ENCODE data around the gene MYH15. TPM values are rescaled to one million over a fixed set of nuclear protein-coding genes. Genes with fewer than 3 reads are reported as not detected.

The MYH15 gene
- polyA plus RNA-seq, 1 donor, result 0.63 TPM

DNA sequence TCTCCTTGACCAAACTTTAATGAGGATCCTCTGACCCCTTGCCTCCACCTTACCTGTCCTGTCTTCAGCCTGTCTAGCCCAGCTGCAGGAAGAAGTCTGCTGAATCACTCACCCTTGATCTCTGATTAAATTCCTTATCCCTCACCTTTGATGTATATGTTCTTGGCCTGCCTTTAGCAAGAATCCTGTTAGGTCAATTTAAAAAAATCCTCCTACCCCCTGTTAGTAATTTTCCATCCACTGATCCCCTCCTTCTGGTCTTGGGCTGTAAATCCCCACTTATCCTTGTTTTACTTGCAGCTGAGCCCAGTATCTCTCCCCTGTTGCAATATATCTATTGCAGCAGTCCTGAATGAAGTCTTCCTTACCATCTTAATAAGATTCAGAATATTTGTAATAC, 39.0 kb downstream of the MYH15 start:
- DNase-seq, result no peak

DNA sequence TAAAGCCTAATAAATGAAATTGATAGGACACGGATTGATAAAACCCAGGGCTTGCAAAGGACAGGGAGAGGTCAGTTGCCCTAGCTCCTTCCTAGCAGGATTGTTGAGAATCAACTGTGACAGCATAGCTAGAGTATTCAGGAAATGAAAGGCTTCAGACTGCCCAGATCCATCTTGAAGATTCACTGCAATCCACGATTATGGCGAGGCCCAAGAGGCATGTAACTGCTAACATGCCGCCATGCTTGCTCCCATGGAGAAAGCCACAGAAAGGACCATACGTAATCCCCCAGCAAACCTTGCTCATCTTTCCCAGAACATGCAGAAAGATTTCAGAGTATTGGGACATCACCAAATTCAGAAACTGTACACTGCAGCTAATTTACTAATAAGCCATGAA, 41.3 kb downstream of the MYH15 start:
- no peak for DNase-seq

DNA sequence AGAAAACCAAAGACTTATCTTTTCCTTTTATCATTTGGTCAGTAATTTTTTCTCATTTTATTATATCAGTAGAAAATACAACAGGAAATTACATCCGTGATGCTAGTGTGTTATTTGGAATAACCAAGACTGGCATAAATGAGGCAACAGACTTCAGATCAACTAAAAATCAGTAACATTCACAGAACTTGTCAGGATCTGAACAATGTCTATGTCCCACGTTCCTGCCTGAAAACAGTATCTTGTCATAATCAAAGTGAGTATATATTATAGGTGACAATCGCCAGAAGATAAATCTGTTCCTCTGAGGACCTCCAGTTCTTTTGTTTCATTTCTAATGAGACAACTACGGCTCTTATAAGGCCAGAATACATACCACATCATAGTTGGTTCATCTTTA, 41.8 kb downstream of the MYH15 start:
- no peak for DNase-seq

GRCh38 chr3:108462899-108463298, 47.5 kb downstream of the MYH15 start:
- no peak for DNase-seq

- DNase-seq, result no peak
Observed at GRCh38 chr3:108461661-108462111, 48.7 kb downstream of the MYH15 start.

DNA sequence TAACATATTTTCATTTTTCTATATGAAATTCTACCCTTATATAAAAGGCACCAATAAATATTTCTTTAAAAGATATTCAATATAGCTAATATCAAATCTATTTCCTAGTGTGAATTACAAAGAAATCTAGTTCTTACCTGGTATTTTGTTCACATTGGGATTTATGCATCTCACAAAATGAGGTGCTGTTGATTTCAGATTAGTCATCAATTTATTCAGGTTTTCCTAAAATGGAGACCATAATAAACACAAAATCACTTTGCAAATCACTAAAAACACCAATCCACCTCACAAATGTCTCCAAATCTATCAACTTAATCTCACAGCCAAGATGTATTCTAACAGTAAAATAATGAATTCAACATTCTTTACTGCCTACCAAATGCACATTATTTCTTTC, 51.2 kb downstream of the MYH15 start:
- DNase-seq, result no peak

DNA sequence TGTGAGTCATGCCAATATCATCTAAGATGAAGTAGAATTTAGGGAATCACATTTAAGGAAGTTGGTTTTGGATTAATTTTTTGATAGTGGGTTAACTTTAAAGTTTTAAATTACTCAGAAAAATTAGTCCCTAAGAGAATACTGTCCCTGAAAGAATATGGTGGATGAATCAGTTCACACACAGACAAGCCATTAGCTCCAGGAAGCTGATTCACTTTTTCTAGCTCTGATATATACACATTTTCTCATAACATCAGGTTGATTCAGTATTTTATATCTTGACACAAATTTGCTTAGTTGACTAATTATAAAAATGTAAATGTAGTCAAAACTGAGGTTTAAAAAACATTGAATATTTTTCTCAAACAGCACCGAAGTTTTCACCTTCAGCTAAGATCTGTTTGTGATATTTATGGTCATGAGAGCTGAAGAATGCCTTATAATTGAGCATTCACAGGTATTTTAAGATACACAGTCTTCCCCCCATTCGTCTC, 55.1 kb downstream of the MYH15 start:
- DNase-seq, result no peak

- no peak for DNase-seq
Observed at GRCh38 chr3:108453565-108453964, 56.8 kb downstream of the MYH15 start.

DNA sequence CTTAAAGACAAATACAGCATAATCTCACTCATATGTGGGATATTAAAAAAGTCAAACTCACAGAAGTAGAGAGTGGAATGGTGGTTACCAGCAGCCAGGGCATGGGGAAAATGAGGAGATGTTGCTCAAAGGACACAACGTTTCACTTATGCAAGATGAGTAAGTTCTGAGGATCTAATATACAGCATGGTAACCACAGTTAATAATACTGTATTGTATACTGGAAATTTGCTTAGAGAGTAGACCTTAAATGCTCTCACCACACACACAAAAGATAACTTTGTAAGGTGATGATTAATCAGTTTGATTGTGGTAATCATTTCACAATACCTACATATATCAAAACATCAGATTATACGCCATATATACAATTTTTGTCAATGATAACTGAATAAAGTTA, 60.0 kb downstream of the MYH15 start:
- no peak for DNase-seq

DNA sequence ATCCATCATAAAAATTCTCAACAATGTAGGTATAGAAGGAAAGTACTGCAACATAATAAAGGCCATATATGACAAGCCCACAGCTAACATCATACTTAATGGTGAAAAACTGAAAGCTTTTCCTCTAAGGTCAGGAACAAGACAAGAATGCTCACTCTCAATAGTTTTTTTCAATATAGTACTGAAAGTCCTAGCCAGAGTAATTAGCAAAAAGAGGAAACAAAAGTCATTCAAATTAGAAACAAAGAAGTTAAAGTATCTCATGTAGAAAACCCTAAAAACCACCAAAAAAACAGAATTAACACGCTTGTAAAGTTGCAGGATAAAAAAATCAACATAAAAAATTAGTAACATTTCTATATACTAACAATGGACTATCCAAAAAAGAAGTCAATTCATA, 61.8 kb downstream of the MYH15 start:
- no peak for DNase-seq

GRCh38 chr3:108447096-108447847, 63.1 kb downstream of the MYH15 start:
- DNase-seq, result no peak

DNA sequence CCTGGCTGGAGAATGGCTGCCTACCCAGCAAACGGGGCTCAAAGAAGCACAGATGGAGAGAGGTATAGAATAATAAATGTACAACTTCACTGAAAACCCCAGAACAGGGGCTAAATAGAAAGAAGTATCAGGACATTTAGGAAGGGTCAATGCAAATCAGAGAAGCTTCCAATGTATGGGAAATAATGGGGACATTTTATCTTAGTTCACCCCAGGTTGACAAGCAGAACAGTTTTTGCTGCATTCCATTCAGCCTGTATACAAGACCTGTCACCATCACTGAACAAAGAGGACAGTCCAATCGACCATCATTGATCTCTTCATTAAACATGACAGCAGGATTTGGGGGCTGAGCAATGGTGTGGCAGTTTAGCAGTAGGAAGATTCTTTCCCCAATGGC, 68.1 kb downstream of the MYH15 start:
- no peak for DNase-seq

DNA sequence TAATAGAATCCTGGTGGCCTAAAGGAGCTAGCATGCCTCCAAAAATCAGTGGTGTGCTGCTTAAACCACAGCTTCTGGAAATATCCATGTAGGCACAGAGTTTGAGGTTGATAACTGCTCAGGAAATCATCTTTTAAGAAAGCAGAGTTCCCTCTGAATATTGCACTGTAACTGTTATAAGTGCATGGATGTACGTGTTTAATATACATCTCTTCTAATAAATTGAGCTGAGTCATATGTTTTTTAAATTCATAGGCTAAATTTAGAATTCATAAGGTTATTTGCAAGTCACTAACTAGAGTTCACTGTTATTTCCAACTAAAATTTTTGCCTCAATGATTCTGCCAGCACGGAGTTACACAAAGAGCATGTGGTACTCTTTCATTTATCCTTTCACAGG, 68.9 kb downstream of the MYH15 start:
- DNase-seq, result no peak

- DNase-seq, result no peak
Observed at GRCh38 chr3:108441071-108441507, 69.3 kb downstream of the MYH15 start.

- DNase-seq, result no peak
Observed at GRCh38 chr3:108438542-108438941, 71.9 kb downstream of the MYH15 start.

DNA sequence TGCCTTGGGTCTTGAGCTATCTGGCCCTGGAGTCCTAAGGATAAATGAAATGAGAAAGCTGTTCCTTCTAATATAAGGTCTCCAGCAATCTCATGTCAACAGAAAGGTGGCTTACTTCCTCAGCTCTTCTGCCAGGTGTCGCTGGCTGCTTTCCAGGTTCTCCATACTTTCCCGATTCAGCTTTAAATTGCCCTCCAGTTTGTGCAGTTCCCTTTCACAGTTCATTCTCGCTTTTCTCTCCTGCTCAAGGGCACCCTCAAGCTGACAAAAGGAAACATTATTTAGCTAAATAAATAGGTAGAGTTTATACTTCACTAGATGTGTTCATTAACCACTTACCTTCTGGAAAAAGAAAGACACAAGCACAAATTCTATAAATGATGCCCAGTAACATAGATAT, 73.0 kb downstream of the MYH15 start:
- no peak for DNase-seq

GRCh38 chr3:108433928-108434327, 76.5 kb downstream of the MYH15 start:
- no peak for DNase-seq

- no peak for DNase-seq
Observed at GRCh38 chr3:108432431-108432830, 78.0 kb downstream of the MYH15 start.

- no peak for DNase-seq
Observed at GRCh38 chr3:108430540-108430939, 79.9 kb downstream of the MYH15 start.

DNA sequence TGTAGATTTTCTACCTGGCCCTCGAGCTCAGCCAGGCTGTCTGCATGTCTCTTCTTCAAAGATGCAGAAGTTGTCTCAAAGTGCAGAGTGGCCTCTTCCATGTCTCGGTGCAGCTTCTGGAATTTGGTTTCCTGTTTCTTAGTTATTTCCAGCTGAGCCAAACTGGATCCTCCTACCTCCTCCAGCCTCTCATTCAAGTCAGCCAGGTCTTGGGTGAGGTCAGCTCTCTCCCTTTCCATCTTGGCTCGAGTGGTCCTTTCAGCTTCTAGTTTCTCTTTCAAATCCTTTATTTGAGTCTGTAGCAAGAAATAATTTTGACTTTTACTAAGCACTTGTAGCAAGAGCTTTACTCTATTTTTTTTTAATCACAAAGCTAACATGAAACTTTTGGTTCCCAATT, 81.8 kb downstream of the MYH15 start:
- no peak for DNase-seq

- DNase-seq, result no peak
Observed at GRCh38 chr3:108420926-108421325, 89.5 kb downstream of the MYH15 start.

GRCh38 chr3:108416111-108416869, 94.1 kb downstream of the MYH15 start:
- no peak for DNase-seq

GRCh38 chr3:108415661-108416060, 94.7 kb downstream of the MYH15 start:
- DNase-seq, result no peak

DNA sequence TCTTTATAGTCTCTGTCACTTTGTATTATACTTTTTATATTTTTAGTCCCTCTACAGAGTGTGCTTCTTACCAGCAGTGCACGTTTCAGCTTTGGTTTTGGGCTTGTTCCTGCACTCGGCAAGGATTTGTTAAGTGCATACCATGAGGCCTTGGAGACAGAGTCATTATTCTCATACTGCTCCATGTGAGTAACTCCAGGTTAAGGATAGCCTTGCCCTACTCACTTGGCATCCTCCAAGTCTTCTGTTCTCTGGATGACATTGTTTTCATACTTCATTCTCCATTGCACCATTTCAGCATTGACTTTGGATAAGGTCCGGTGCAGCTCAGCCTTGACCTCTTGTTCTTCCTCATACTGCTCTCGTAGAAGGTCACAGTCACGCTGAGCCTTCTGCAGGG, 96.4 kb downstream of the MYH15 start:
- no peak for DNase-seq
